H1 (cell line): ENCODE results near the gene PACSIN1. TPM values are rescaled to one million over a fixed set of nuclear protein-coding genes. Genes with fewer than 3 reads are reported as not detected.

Experiments used
- CHD1 ChIP-seq: IDR thresholded peaks from 2 replicates; pipeline ENCODE4 v1.6.1; 2012; ENCODE audit warnings: low read depth, low read length, improper control_type of control experiment
- CHD2 ChIP-seq: IDR thresholded peaks from 2 replicates; pipeline ENCODE4 v1.6.1; 2012; ENCODE audit warnings: low read length, improper control_type of control experiment
- CREB1 ChIP-seq: IDR thresholded peaks from 2 replicates; pipeline ENCODE4 v1.6.1; 2012; ENCODE audit warnings: inconsistent platforms
- PHF8 ChIP-seq: fragments of 200-600 bp; sonication (generic); conservative IDR thresholded peaks from 2 replicates; pipeline ENCODE4 v1.7.1; 2012; ENCODE audit warnings: low read depth, mild to moderate bottlenecking, inconsistent platforms, low read length, moderate library complexity
- SP1 ChIP-seq: IDR thresholded peaks from 2 replicates; pipeline ENCODE4 v1.6.1; 2011; ENCODE audit warnings: low read depth, low read length
- SRF ChIP-seq: IDR thresholded peaks from 2 replicates; pipeline ENCODE4 v1.6.1; 2011; ENCODE audit warnings: mild to moderate bottlenecking, low read depth, low read length, moderate library complexity
- polyA plus RNA-seq, 7 experiments: library from polyadenylated mRNA; depleted of rRNA in 3 of 7; stranded (reverse) in 5 of 7; unstranded in 2 of 7; fragments of >200 nt in 5 of 7; fragments of 200-250 nt in 2 of 7; gene quantifications; 1 replicate in 5 of 7; 2 replicates in 1 of 7; 4 replicates in 1 of 7; pipeline versions ENCODE4 v1.2.1 to v1.2.3, GENCODE V29; 2011 to 2013; ENCODE audit warnings: missing spikeins in 2 of 7, mixed read lengths in 2 of 7
- total RNA-seq: library from RNA; stranded (reverse); fragmentation: NEBNext Ultra II Directional; extraction: Animal tissue kit (Norgen Biotek cat#: 25700); gene quantifications from 2 replicates; pipeline ENCODE4 v1.2.1, GENCODE V29; 2021
- TF ChIP-seq, protein P1 (sequence below): fragments of 300-600 bp; sonication (generic); IDR thresholded peaks from 2 replicates; pipeline ENCODE4 v1.7.1; 2012; ENCODE audit warnings: low read length, moderate library complexity, mild to moderate bottlenecking, inconsistent platforms; ENCODE audit not compliant: insufficient replicate concordance

Gene PACSIN1
- total and polyA plus RNA-seq, 2 of the 8 experiments (the other 6 are each of a cell fraction or from before 2014, with no cell fraction given) = 5.9 to 11.1 TPM

DNA sequence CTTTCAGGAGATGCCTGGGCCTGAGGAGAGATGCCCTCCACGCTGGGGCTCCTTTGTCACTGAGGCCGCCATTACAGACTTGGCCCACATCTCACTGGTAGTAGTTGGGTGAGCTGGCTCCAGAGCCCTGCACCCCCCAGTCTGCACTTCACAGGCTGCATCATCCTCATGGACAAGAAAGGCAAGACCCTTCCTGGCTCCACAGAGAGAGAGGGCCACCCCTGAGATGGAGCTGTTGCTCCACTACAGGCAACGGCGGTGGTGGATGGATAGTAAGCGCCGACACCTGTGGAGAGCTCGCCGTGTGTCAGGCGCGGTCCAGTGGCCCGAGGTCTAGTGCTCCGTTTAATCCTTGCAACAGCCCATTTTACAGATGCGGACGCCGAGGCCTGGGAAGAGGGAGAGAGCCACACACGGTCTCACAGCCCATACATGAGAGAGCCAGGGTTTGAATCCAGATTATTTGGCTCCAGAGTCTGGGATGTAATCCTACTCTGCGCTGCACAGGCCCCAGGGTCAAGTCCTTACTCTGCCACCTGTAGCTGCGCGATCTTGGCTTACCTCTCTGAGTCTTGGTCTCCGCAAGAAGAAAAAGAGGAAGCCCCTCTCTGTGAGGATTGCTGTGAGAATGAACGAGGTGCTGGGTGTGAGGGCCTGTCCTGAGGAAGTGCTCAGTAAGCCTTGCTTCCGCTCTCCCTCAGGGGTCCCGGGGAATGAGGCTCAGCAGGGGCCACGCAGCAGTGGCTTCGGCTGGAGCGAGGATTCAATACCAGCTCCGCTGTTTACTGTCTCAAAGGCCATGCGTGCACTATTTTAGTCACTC, 55.8 kb downstream of the PACSIN1 start (continued):
- no peak for TF ChIP-seq SRF
- no peak for TF ChIP-seq SP1
- TF ChIP-seq, protein P1, sequence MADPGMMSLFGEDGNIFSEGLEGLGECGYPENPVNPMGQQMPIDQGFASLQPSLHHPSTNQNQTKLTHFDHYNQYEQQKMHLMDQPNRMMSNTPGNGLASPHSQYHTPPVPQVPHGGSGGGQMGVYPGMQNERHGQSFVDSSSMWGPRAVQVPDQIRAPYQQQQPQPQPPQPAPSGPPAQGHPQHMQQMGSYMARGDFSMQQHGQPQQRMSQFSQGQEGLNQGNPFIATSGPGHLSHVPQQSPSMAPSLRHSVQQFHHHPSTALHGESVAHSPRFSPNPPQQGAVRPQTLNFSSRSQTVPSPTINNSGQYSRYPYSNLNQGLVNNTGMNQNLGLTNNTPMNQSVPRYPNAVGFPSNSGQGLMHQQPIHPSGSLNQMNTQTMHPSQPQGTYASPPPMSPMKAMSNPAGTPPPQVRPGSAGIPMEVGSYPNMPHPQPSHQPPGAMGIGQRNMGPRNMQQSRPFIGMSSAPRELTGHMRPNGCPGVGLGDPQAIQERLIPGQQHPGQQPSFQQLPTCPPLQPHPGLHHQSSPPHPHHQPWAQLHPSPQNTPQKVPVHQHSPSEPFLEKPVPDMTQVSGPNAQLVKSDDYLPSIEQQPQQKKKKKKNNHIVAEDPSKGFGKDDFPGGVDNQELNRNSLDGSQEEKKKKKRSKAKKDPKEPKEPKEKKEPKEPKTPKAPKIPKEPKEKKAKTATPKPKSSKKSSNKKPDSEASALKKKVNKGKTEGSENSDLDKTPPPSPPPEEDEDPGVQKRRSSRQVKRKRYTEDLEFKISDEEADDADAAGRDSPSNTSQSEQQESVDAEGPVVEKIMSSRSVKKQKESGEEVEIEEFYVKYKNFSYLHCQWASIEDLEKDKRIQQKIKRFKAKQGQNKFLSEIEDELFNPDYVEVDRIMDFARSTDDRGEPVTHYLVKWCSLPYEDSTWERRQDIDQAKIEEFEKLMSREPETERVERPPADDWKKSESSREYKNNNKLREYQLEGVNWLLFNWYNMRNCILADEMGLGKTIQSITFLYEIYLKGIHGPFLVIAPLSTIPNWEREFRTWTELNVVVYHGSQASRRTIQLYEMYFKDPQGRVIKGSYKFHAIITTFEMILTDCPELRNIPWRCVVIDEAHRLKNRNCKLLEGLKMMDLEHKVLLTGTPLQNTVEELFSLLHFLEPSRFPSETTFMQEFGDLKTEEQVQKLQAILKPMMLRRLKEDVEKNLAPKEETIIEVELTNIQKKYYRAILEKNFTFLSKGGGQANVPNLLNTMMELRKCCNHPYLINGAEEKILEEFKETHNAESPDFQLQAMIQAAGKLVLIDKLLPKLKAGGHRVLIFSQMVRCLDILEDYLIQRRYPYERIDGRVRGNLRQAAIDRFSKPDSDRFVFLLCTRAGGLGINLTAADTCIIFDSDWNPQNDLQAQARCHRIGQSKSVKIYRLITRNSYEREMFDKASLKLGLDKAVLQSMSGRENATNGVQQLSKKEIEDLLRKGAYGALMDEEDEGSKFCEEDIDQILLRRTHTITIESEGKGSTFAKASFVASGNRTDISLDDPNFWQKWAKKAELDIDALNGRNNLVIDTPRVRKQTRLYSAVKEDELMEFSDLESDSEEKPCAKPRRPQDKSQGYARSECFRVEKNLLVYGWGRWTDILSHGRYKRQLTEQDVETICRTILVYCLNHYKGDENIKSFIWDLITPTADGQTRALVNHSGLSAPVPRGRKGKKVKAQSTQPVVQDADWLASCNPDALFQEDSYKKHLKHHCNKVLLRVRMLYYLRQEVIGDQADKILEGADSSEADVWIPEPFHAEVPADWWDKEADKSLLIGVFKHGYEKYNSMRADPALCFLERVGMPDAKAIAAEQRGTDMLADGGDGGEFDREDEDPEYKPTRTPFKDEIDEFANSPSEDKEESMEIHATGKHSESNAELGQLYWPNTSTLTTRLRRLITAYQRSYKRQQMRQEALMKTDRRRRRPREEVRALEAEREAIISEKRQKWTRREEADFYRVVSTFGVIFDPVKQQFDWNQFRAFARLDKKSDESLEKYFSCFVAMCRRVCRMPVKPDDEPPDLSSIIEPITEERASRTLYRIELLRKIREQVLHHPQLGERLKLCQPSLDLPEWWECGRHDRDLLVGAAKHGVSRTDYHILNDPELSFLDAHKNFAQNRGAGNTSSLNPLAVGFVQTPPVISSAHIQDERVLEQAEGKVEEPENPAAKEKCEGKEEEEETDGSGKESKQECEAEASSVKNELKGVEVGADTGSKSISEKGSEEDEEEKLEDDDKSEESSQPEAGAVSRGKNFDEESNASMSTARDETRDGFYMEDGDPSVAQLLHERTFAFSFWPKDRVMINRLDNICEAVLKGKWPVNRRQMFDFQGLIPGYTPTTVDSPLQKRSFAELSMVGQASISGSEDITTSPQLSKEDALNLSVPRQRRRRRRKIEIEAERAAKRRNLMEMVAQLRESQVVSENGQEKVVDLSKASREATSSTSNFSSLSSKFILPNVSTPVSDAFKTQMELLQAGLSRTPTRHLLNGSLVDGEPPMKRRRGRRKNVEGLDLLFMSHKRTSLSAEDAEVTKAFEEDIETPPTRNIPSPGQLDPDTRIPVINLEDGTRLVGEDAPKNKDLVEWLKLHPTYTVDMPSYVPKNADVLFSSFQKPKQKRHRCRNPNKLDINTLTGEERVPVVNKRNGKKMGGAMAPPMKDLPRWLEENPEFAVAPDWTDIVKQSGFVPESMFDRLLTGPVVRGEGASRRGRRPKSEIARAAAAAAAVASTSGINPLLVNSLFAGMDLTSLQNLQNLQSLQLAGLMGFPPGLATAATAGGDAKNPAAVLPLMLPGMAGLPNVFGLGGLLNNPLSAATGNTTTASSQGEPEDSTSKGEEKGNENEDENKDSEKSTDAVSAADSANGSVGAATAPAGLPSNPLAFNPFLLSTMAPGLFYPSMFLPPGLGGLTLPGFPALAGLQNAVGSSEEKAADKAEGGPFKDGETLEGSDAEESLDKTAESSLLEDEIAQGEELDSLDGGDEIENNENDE = no peak
- no peak for TF ChIP-seq CHD1
- no peak for TF ChIP-seq CHD2
- no peak for TF ChIP-seq PHF8
- TF ChIP-seq CREB1 = no peak
